H1 (cell line): Measurements from ENCODE around the gene BARX1. TPM values are rescaled to one million over a fixed set of nuclear protein-coding genes. Genes with fewer than 3 reads are reported as not detected.
A peak's percentile ranks its signal among the peaks of the same experiment; 100 is the strongest.

Experiments
- CTCF ChIA-PET: fragments of 300-600 bp; sonication (Branson Sonifier 250); formaldehyde crosslinking; loops from one replicate; lab custom pipeline; 2021; ENCODE audit not compliant: partially characterized antibody; lab: Charles Lee
- POLR2A ChIA-PET: fragments of 300-600 bp; sonication (Branson Sonifier 250); formaldehyde crosslinking; loops from one replicate; lab custom pipeline; 2021; ENCODE audit warnings: inconsistent platforms; ENCODE audit not compliant: partially characterized antibody; lab: Charles Lee
- DNase-seq, 2 experiments: peaks; one replicate each; pipeline versions ENCODE4 v3.0.0 to v3.0.0-alpha.2; 2010 to 2022; ENCODE audit warnings: low spot score in 2 of 2, low read depth in 1 of 2, mixed read lengths in 1 of 2
- FAIRE-seq: peaks from 2 replicates; lab custom pipeline; 2011; peaks lifted over from hg19 to GRCh38; lab: Jason Lieb, UNC
- H2AFZ ChIP-seq: 2 replicates; pipeline ENCODE4 v1.8.1; 2012; ENCODE audit warnings: low read length, inconsistent platforms
- H2AK5ac ChIP-seq: 2 replicates; pipeline ENCODE4 v1.6.1; 2013; ENCODE audit warnings: low read depth, low read length
- H2BK120ac ChIP-seq: replicated peaks from 2 replicates; pipeline ENCODE3; 2013; ENCODE audit warnings: low read depth, low read length, inconsistent platforms
- H2BK12ac ChIP-seq: 2 replicates; pipeline ENCODE4 v1.6.1; 2013; ENCODE audit warnings: low read depth, low read length
- H2BK15ac ChIP-seq: 2 replicates; pipeline ENCODE4 v1.6.1; 2013; ENCODE audit warnings: low read length
- H2BK20ac ChIP-seq: 2 replicates; pipeline ENCODE4 v1.6.1; 2013; ENCODE audit warnings: low read length
- H2BK5ac ChIP-seq: 2 replicates; pipeline ENCODE4 v1.6.1; 2013; ENCODE audit warnings: low read depth, low read length
- H3K14ac ChIP-seq: 2 replicates; pipeline ENCODE4 v1.6.1; 2013; ENCODE audit warnings: inconsistent platforms; ENCODE audit not compliant: insufficient read length
- H3K18ac ChIP-seq: 2 replicates; pipeline ENCODE4 v1.6.1; 2013; ENCODE audit warnings: low read length; ENCODE audit errors: extremely low read depth
- H3K23ac ChIP-seq: 2 replicates; pipeline ENCODE4 v1.6.1; 2013; ENCODE audit warnings: inconsistent platforms; ENCODE audit not compliant: insufficient read length
- H3K23me2 ChIP-seq: 2 replicates; pipeline ENCODE4 v1.6.1; 2013; ENCODE audit warnings: low read depth, low read length
- H3K27ac ChIP-seq: 2 replicates; pipeline ENCODE4 v1.6.1; 2011; ENCODE audit warnings: low read depth, low read length, inconsistent platforms
- H3K27me3 ChIP-seq, 4 experiments: replicated peaks in 1 of 4; 1 replicate in 1 of 4; 2 replicates in 3 of 4; pipeline versions ENCODE4 v1.6.1 to v1.8.1; 2011 to 2013; ENCODE audit warnings: low read length in 3 of 4, mild to moderate bottlenecking in 3 of 4, inconsistent platforms in 2 of 4, mixed read lengths in 2 of 4, moderate library complexity in 1 of 4; ENCODE audit not compliant: control insufficient read depth in 3 of 4, insufficient read depth in 3 of 4; ENCODE audit errors: extremely low read depth in 1 of 4
- H3K36me3 ChIP-seq, 4 experiments: 2 replicates each; pipeline versions ENCODE4 v1.6.1 to v1.8.1; 2011 to 2013; ENCODE audit warnings: mild to moderate bottlenecking in 4 of 4, low read length in 3 of 4, moderate library complexity in 2 of 4, control low read depth in 1 of 4, inconsistent platforms in 1 of 4; ENCODE audit not compliant: insufficient read depth in 4 of 4, control insufficient read depth in 2 of 4
- H3K4ac ChIP-seq: replicated peaks from 2 replicates; pipeline ENCODE3; 2013; ENCODE audit warnings: low read length, low read depth, mixed read lengths, inconsistent platforms; ENCODE audit not compliant: insufficient read length
- H3K4me1 ChIP-seq, 4 experiments: replicated peaks in 1 of 4; 1 replicate in 1 of 4; 2 replicates in 3 of 4; pipeline versions ENCODE4 v1.6.1 to v1.8.1; 2011 to 2013; ENCODE audit warnings: low read length in 3 of 4, inconsistent platforms in 2 of 4, mixed read lengths in 1 of 4; ENCODE audit not compliant: insufficient read depth in 4 of 4, control insufficient read depth in 3 of 4
- H3K4me2 ChIP-seq, 2 experiments: 2 replicates each; pipeline versions ENCODE4 v1.6.1 to v1.8.1; 2011 to 2013; ENCODE audit warnings: low read depth in 2 of 2, low read length in 2 of 2, control low read depth in 1 of 2, inconsistent platforms in 1 of 2, mild to moderate bottlenecking in 1 of 2; ENCODE audit not compliant: insufficient read depth in 1 of 2
- H3K4me3 ChIP-seq, 4 experiments: fragments of 200-600, 300-600 bp in 1 of 4; sonication (generic), shearing (Covaris generic), sonication (Bioruptor Twin) in 1 of 4; 2 replicates each; pipeline versions ENCODE4 v1.5.1 to v1.8.1; 2011 to 2016; ENCODE audit warnings: low read length in 4 of 4, low read depth in 3 of 4, control low read depth in 2 of 4, inconsistent platforms in 2 of 4, mild to moderate bottlenecking in 2 of 4, mixed read lengths in 1 of 4, moderate library complexity in 1 of 4; ENCODE audit not compliant: insufficient read depth in 2 of 4; ENCODE audit errors: extremely low read depth in 1 of 4
- H3K56ac ChIP-seq: replicated peaks from 2 replicates; pipeline ENCODE3; 2013; ENCODE audit warnings: low read depth, mild to moderate bottlenecking, mixed read lengths, low read length, inconsistent platforms; ENCODE audit not compliant: insufficient read length
- H3K79me1 ChIP-seq: 2 replicates; pipeline ENCODE4 v1.6.1; 2013; ENCODE audit warnings: low read depth, low read length, control low read depth
- H3K79me2 ChIP-seq, 2 experiments: 2 replicates each; pipeline versions ENCODE4 v1.6.1 to v1.8.1; 2012 to 2013; ENCODE audit warnings: low read length in 2 of 2, mild to moderate bottlenecking in 2 of 2, inconsistent platforms in 1 of 2; ENCODE audit not compliant: insufficient read depth in 2 of 2, control insufficient read depth in 1 of 2
- H3K9ac ChIP-seq, 4 experiments: replicated peaks in 1 of 4; 1 replicate in 1 of 4; 2 replicates in 3 of 4; pipeline versions ENCODE4 v1.6.1 to v1.8.1; 2011 to 2013; ENCODE audit warnings: low read depth in 3 of 4, low read length in 3 of 4, control low read depth in 2 of 4, mild to moderate bottlenecking in 2 of 4, moderate library complexity in 2 of 4, inconsistent platforms in 1 of 4; ENCODE audit errors: extremely low read depth in 1 of 4
- H3K9me3 ChIP-seq, 2 experiments: 2 replicates each; pipeline versions ENCODE4 v1.6.1 to v1.8.1; 2012 to 2013; ENCODE audit warnings: mild to moderate bottlenecking in 2 of 2, moderate library complexity in 2 of 2, control low read depth in 1 of 2, inconsistent platforms in 1 of 2, low read depth in 1 of 2, low read length in 1 of 2, mixed read lengths in 1 of 2; ENCODE audit not compliant: insufficient read depth in 2 of 2
- H4K20me1 ChIP-seq, 2 experiments: replicated peaks in 1 of 2; 2 replicates each; pipeline versions ENCODE3 to v1.8.1; 2011 to 2013; ENCODE audit warnings: inconsistent platforms in 2 of 2, low read length in 2 of 2, mild to moderate bottlenecking in 1 of 2; ENCODE audit not compliant: insufficient read depth in 2 of 2, control insufficient read depth in 1 of 2
- H4K5ac ChIP-seq: 2 replicates; pipeline ENCODE4 v1.6.1; 2013; ENCODE audit warnings: low read length, low read depth, mixed read lengths, inconsistent platforms; ENCODE audit not compliant: insufficient read length
- H4K8ac ChIP-seq: 2 replicates; pipeline ENCODE4 v1.8.0; 2013; ENCODE audit warnings: mild to moderate bottlenecking, moderate library complexity, low read length, inconsistent platforms; ENCODE audit not compliant: insufficient read depth; ENCODE audit errors: extremely low read depth
- H4K91ac ChIP-seq: replicated peaks from 2 replicates; pipeline ENCODE3; 2013; ENCODE audit warnings: low read length, mixed read lengths, inconsistent platforms; ENCODE audit not compliant: insufficient read length
- BCL11A ChIP-seq, 2 experiments: IDR thresholded peaks; one replicate each; pipeline ENCODE4 v1.6.1; 2011; ENCODE audit warnings: low read depth in 2 of 2, low read length in 2 of 2, mild to moderate bottlenecking in 2 of 2
- EZH2 ChIP-seq: fragments of 200-600 bp; sonication (generic); IDR thresholded peaks from 2 replicates; pipeline ENCODE4 v1.7.1; 2012; ENCODE audit warnings: low read depth, mild to moderate bottlenecking, moderate library complexity, low read length, inconsistent platforms; ENCODE audit not compliant: severe bottlenecking
- KDM4A ChIP-seq: IDR thresholded peaks from one replicate; pipeline ENCODE4 v1.7.1; 2012; ENCODE audit warnings: low read depth, mild to moderate bottlenecking, moderate library complexity, low read length, inconsistent platforms; ENCODE audit not compliant: severe bottlenecking
- RBBP5 ChIP-seq: IDR thresholded peaks from 2 replicates; pipeline ENCODE4 v1.7.1; 2012; ENCODE audit warnings: low read depth, mild to moderate bottlenecking, inconsistent platforms, low read length, moderate library complexity, borderline replicate concordance
- RNF2 ChIP-seq: fragments of 200-900, 300-1000 bp; sonication (generic); IDR thresholded peaks from 2 replicates; pipeline ENCODE4 v1.7.1; 2016; ENCODE audit warnings: borderline replicate concordance, low read depth, mild to moderate bottlenecking, antibody characterized with exemption, low read length; ENCODE audit not compliant: poor library complexity, severe bottlenecking; ENCODE audit errors: missing control alignments
- SUZ12 ChIP-seq: fragments of 200-600 bp; sonication (generic); IDR thresholded peaks from 2 replicates; pipeline ENCODE4 v1.6.1; 2012; ENCODE audit warnings: mild to moderate bottlenecking, inconsistent platforms, low read length, moderate library complexity, mixed read lengths
- TBP ChIP-seq: IDR thresholded peaks from 2 replicates; pipeline ENCODE4 v1.6.1; 2011; ENCODE audit warnings: low read depth, low read length, improper control_type of control experiment
- WGBS, 2 experiments: shearing (Covaris generic) in 1 of 2; methylation state at CpG; one replicate each; pipeline versions ENCODE4 v1.1.6 to v1.1.7; 2013 to 2015; ENCODE audit warnings: low lambda C conversion rate in 2 of 2, mixed read lengths in 2 of 2, inconsistent platforms in 1 of 2, low coverage in 1 of 2, missing lambda C conversion rate in 1 of 2; ENCODE audit not compliant: insufficient replicate concordance in 2 of 2, insufficient coverage in 1 of 2, insufficient read length in 1 of 2; ENCODE audit errors: extremely low coverage in 1 of 2, missing lambda C conversion rate in 1 of 2; 5-methylcytosine and 5-hydroxymethylcytosine counted together
- polyA plus RNA-seq, 7 experiments: library from polyadenylated mRNA; depleted of rRNA in 3 of 7; stranded (reverse) in 5 of 7; unstranded in 2 of 7; fragments of >200 nt in 5 of 7; fragments of 200-250 nt in 2 of 7; gene quantifications; 1 replicate in 5 of 7; 2 replicates in 1 of 7; 4 replicates in 1 of 7; pipeline versions ENCODE4 v1.2.1 to v1.2.3, GENCODE V29; 2011 to 2013; ENCODE audit warnings: missing spikeins in 2 of 7, mixed read lengths in 2 of 7
- total RNA-seq: library from RNA; stranded (reverse); fragmentation: NEBNext Ultra II Directional; extraction: Animal tissue kit (Norgen Biotek cat#: 25700); gene quantifications from 2 replicates; pipeline ENCODE4 v1.2.1, GENCODE V29; 2021
- TF ChIP-seq, protein P1 (sequence below): IDR thresholded peaks from 2 replicates; pipeline ENCODE4 v1.6.1; 2012; ENCODE audit warnings: inconsistent platforms

Gene BARX1
- total and polyA plus RNA-seq, 2 of the 8 experiments (the other 6 are each of a cell fraction or from before 2014, with no cell fraction given): 0.79 to 2.6 TPM

DNA sequence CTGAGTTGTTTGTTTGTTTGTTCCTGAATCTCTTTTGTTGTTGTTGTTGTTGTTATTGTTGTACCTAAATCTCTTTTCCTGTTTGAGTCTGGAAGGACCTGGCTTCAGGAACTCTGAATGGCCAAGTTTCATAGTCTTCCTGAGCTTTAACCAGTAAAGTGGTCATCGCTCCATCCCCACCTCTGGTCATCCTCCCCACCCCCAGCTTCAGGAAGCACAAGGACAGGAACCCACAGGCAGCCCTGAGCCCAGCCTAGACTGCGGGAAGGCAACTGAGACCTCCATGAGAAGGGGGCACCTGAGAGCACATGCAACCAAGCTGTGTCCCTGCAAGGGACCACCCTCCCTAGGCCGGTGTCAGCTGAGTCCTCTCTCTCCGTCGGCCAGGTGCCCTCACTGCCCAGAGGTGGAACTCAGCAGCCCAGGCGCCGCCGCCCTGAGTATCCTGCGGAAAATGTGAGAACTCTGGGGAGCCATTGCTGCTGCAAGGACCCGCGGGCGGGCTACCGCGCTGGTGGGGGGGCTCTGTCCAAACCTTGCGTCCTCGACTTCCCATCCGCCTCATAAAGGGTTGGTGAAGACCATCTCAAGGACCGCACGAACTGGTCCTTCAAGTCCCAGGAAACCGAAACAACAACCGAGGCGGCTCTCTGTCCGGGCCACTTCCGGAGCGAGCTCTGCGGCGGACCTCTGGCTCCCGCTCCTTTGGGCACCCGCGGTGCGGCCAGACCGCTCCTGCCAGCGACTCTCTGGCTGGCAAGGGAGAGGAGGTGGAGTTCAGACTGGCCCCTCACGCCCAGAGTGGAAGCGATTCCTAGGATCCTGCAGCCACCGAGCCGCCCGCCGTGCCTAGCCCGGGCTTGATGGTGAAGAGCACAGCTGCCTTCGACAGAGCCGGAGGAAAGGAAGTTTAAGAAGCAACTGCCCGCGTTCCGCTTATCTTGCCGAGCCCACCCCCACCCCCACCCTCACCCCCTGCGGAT is 4.2 kb downstream of the BARX1 start:
- Histone ChIP-seq H2AK5ac (no peak overlapping the region), H2BK12ac (peak overlapping the region; percentile 86; the same call in 1 of the 2 replicates), H3K9me3 (no peaks in the 10 kb centered on the region), H3K27ac (no peak overlapping the region), H4K91ac (no peak overlapping the region), H2BK15ac (peak overlapping the region; percentile 53; the same call in 1 of the 2 replicates), H3K14ac (no peak overlapping the region), H3K36me3 (peaks cover 0 to 11% (median 0%) of the 10 kb centered on the region in 4 experiments; a peak in 1 of 8 replicates), H3K23me2 (peaks cover 22% of the 10 kb centered on the region), H3K79me1 (no peaks in the 10 kb centered on the region), H2BK5ac (peak overlapping the region; percentile 22; the same call in 1 of the 2 replicates), H3K4me2 (peak overlapping the region; percentile 66 to 92), H3K23ac (no peak overlapping the region), H2BK120ac (no peak overlapping the region), H2BK20ac (peak overlapping the region; percentile 90; the same call in 1 of the 2 replicates), H3K9ac (no peak overlapping the region), H3K56ac (no peak overlapping the region), H4K8ac (peak overlapping the region; percentile 15; the same call in 1 of the 2 replicates), H3K18ac (peak overlapping the region; percentile 73; the same call in 1 of the 2 replicates), H4K20me1 (peaks cover 11 to 29% of the 10 kb centered on the region in 2 experiments), H3K27me3 (peaks cover 96 to 99% (median 96%) of the 10 kb centered on the region in 4 experiments), H4K5ac (no peak overlapping the region), H3K4me1 (peaks cover 0 to 73% (median 42%) of the 10 kb centered on the region in 4 experiments; a peak in 6 of 7 replicates), H3K79me2 (no peaks in the 10 kb centered on the region), H3K4me3 (peak overlapping the region; percentile 14 to 57 (median 24); a peak in 7 of 8 replicates), H3K4ac (no peak overlapping the region), H2AFZ (no peak overlapping the region)
- CTCF ChIA-PET: interaction anchor here (0.9 to 9.8 kb wide), 14 partner anchors 8 to 372 kb away, joined by 3 to 143 read pairs (median 4); no protein-coding TSS in a partner anchor
- POLR2A ChIA-PET: interaction anchor here (0.7 to 3.2 kb wide), 3 partner anchors 9 to 269 kb away, joined by 3 to 20 read pairs (median 4); no protein-coding TSS in a partner anchor
- WGBS, 2 experiments: 3% methylated on average over 32 of the region's 47 CpGs; no CpG with 5 or more reads in 1 of the 2 experiments
- peak; percentile 32 for FAIRE-seq
- peak in 1 of 2 experiments; percentile 75 for DNase-seq
- TF ChIP-seq RBBP5: peak; percentile 39; the same call in 1 of the 2 replicates
- peak; percentile 76 for TF ChIP-seq SUZ12
- TF ChIP-seq TBP: no peak
- peak; percentile 89 for TF ChIP-seq KDM4A
- TF ChIP-seq EZH2: peak; percentile 8
- TF ChIP-seq, protein P1, sequence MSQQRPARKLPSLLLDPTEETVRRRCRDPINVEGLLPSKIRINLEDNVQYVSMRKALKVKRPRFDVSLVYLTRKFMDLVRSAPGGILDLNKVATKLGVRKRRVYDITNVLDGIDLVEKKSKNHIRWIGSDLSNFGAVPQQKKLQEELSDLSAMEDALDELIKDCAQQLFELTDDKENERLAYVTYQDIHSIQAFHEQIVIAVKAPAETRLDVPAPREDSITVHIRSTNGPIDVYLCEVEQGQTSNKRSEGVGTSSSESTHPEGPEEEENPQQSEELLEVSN: 0 out of 2 replicates have a peak, but pooled peaks have one; percentile 59
- peak; percentile 65 for TF ChIP-seq RNF2
- no peak for TF ChIP-seq BCL11A (IDR thresholded peaks at IDR 0.05; ENCODE audit: low read depth in 2 of 2, low read length in 2 of 2)
